ENCODE results near the gene SSR3. TPM values are rescaled to one million over a fixed set of nuclear protein-coding genes. Genes with fewer than 3 reads are reported as not detected.

Gene SSR3
- total and polyA plus RNA-seq, 2 of the 13 experiments (the other 11 are each of a cell fraction or from before 2014, with no cell fraction given), result 229 to 325 TPM

GRCh38 chr3:156539051-156539450 is 15.9 kb downstream of the SSR3 start:
- WGBS (ENCODE audit: low lambda C conversion rate), result 96% methylated on average over 2 of the region's 2 CpGs
- BruUV-seq (replicated peaks), result no TSS peak
- DNase-seq (ENCODE audit: low spot score) (no peak), FAIRE-seq (no peak), ATAC-seq (no peak)
- Histone ChIP-seq H3K9me3 (ENCODE audit: low read length) (no peaks in the 10 kb centered on the region), H2AFZ (ENCODE audit: low read length) (no peak overlapping the region), H3K4me3 (replicated peaks in 1 of 3; ENCODE audit: insufficient read depth in 1 of 3, low read depth in 2 of 3, low read length in 3 of 3) (no peak overlapping the region), H3K9ac (ENCODE audit: insufficient read depth, low read depth, low read length) (no peak overlapping the region), H3K4me2 (ENCODE audit: low read depth, low read length) (no peak overlapping the region), H3K4me1 (ENCODE audit: insufficient read depth, low read length) (peaks cover 65% of the 10 kb centered on the region), H3K27me3 (ENCODE audit: control insufficient read depth in 1 of 2, insufficient read depth in 2 of 2, low read length in 2 of 2) (no peaks in the 10 kb centered on the region), H4K20me1 (ENCODE audit: insufficient read depth, low read length) (peaks cover 5% of the 10 kb centered on the region; the same call in 1 of the 2 replicates), H3K27ac (ENCODE audit: extremely low read length, insufficient read depth, low read length) (no peak overlapping the region), H3K36me3 (replicated peaks in 1 of 2; ENCODE audit: control insufficient read depth in 1 of 2, insufficient read depth in 2 of 2, low read length in 2 of 2) (peaks cover 7 to 36% of the 10 kb centered on the region in 2 experiments), H3K79me2 (ENCODE audit: insufficient read depth, low read length) (no peaks in the 10 kb centered on the region)
- in situ Hi-C loops (cut with HindIII; ENCODE audit: extremely low pct_ligation_motif_present, low pct_unique_long_range_greater_than_20kb) (no loop called here), intact Hi-C loops (cut with micrococcal nuclease; ENCODE audit: unreplicated experiment) (loop anchor here (5.0 kb wide), 1 partner anchor 548 kb away; no protein-coding TSS in a partner anchor)
- no peak for TF ChIP-seq KLF13 (CRISPR knock-in tag; IDR thresholded peaks at IDR 0.05)
- no peak for TF ChIP-seq RFX1 (IDR thresholded peaks at IDR 0.05)
- TF ChIP-seq TMF1 (CRISPR knock-in tag; IDR thresholded peaks at IDR 0.05; ENCODE audit: low read depth), result no peak
- no peak for TF ChIP-seq U2AF2 (IDR thresholded peaks at IDR 0.05; ENCODE audit: low read depth, low read length)
- ChIA-PET CTCF (ENCODE audit: low intra/inter-chr PET ratio, low total read pairs) (no interaction called here), POLR2A (no interaction called here)

DNA sequence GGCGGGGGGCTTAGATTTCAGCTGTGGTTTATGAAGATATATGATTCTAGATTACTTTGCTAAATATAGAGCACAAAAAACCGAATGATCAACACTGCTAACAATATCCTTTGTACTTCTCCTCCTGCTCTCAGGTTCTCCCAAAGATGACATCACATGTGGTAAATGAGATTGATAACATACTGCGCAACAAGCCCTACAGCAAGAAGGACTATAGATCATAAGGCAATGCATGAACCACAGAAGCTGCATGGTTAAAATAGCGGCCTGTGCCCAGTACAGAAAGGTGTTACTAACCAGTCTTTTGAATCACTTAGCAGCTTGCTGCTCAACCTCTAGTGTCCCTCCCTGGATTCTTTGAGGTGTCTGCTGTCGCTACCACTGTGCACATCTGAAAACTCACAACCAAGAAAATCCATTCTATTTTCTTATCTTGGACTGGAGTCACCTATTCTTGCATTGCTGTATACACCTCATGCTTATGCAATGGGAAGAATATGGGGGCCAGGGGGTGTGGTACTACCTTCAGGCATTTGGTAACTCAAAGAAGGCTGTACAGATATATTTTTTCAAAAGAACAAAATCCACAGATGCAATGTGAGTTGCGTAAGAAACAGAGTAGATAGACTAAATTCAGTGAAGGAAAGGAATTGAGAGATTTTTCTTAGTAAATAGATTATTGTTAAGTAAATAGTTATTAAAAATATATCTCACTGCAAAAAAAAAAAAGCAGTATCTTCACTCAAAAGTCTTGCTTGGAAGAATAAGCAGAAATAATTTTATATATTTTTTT is 18.2 kb downstream of the SSR3 start:
- no peak overlapping the region for H3K9ac ChIP-seq (ENCODE audit: insufficient read depth, low read depth, low read length)
- no peak overlapping the region for H3K4me3 ChIP-seq (replicated peaks in 1 of 3; ENCODE audit: insufficient read depth in 1 of 3, low read depth in 2 of 3, low read length in 3 of 3)
- no peak overlapping the region for H3K4me2 ChIP-seq (ENCODE audit: low read depth, low read length)
- 90% methylated on average over 6 of the region's 6 CpGs for WGBS (ENCODE audit: low lambda C conversion rate)
- ATAC-seq (no peak), FAIRE-seq (no peak), DNase-seq (ENCODE audit: low spot score) (no peak)
- intact Hi-C loops (cut with micrococcal nuclease; ENCODE audit: unreplicated experiment) (loop anchor here (5.0 kb wide), 1 partner anchor 551 kb away; no protein-coding TSS in a partner anchor), in situ Hi-C loops (cut with HindIII; ENCODE audit: extremely low pct_ligation_motif_present, low pct_unique_long_range_greater_than_20kb) (no loop called here)
- H3K4me1 ChIP-seq (ENCODE audit: insufficient read depth, low read length), result peaks cover 57% of the 10 kb centered on the region
- BruUV-seq (replicated peaks), result no TSS peak
- H4K20me1 ChIP-seq (ENCODE audit: insufficient read depth, low read length), result 0 out of 2 replicates have a peak, but pooled peaks cover 2% of the 10 kb centered on the region
- POLR2A ChIA-PET, result no interaction called here
- H3K9me3 ChIP-seq (ENCODE audit: low read length), result no peaks in the 10 kb centered on the region
- no peak overlapping the region for H2AFZ ChIP-seq (ENCODE audit: low read length)
- H3K79me2 ChIP-seq (ENCODE audit: insufficient read depth, low read length), result no peaks in the 10 kb centered on the region
- no peak overlapping the region for H3K27ac ChIP-seq (ENCODE audit: extremely low read length, insufficient read depth, low read length)
- H3K36me3 ChIP-seq (replicated peaks in 1 of 2; ENCODE audit: control insufficient read depth in 1 of 2, insufficient read depth in 2 of 2, low read length in 2 of 2), result peaks cover 1 to 13% of the 10 kb centered on the region in 2 experiments; a peak in 4 of 5 replicates
- CTCF ChIA-PET (ENCODE audit: low intra/inter-chr PET ratio, low total read pairs), result no interaction called here
- no peaks in the 10 kb centered on the region for H3K27me3 ChIP-seq (ENCODE audit: control insufficient read depth in 1 of 2, insufficient read depth in 2 of 2, low read length in 2 of 2)
- TF ChIP-seq PHF21A (CRISPR knock-in tag; IDR thresholded peaks at IDR 0.05) (no peak), PATZ1 (CRISPR knock-in tag; IDR thresholded peaks at IDR 0.05) (0 out of 2 replicates have a peak, but pooled peaks have one; percentile 33), ZNF629 (CRISPR knock-in tag; conservative IDR thresholded peaks at IDR 0.05) (no peak), CEBPG (CRISPR knock-in tag; IDR thresholded peaks at IDR 0.05) (peak; percentile 46; the same call in 1 of the 2 replicates), ZFP1 (CRISPR knock-in tag; IDR thresholded peaks at IDR 0.05) (no peak), PAWR (CRISPR knock-in tag; IDR thresholded peaks at IDR 0.05; ENCODE audit: borderline replicate concordance) (no peak), BRCA1 (CRISPR knock-in tag; IDR thresholded peaks at IDR 0.05) (no peak), RBM22 (optimal IDR thresholded peaks at IDR 0.05; ENCODE audit: low read length) (peak; percentile 79), ZNF441 (CRISPR knock-in tag; IDR thresholded peaks at IDR 0.05; ENCODE audit: borderline replicate concordance) (no peak), GATAD2A (CRISPR knock-in tag; IDR thresholded peaks at IDR 0.05) (peak; percentile 13; the same call in 1 of the 2 replicates), GTF3A (CRISPR knock-in tag; conservative IDR thresholded peaks at IDR 0.05) (no peak)
- TF ChIP-seq, protein P1, sequence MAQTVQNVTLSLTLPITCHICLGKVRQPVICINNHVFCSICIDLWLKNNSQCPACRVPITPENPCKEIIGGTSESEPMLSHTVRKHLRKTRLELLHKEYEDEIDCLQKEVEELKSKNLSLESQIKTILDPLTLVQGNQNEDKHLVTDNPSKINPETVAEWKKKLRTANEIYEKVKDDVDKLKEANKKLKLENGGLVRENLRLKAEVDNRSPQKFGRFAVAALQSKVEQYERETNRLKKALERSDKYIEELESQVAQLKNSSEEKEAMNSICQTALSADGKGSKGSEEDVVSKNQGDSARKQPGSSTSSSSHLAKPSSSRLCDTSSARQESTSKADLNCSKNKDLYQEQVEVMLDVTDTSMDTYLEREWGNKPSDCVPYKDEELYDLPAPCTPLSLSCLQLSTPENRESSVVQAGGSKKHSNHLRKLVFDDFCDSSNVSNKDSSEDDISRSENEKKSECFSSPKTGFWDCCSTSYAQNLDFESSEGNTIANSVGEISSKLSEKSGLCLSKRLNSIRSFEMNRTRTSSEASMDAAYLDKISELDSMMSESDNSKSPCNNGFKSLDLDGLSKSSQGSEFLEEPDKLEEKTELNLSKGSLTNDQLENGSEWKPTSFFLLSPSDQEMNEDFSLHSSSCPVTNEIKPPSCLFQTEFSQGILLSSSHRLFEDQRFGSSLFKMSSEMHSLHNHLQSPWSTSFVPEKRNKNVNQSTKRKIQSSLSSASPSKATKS (CRISPR knock-in tag; IDR thresholded peaks at IDR 0.05), result no peak
